GM12891 (cell line): ENCODE results near the gene KRT2.

Source experiments
- PAX5 ChIP-seq: IDR thresholded peaks from 2 replicates; pipeline ENCODE4 v1.6.1; 2011; ENCODE audit warnings: low read length, moderate library complexity, mild to moderate bottlenecking; ENCODE audit not compliant: insufficient read depth, severe bottlenecking
- POLR2A ChIP-seq: IDR thresholded peaks from 2 replicates; pipeline ENCODE4 v1.6.1; 2011; ENCODE audit warnings: low read depth, low read length, control low read depth
- POLR2AphosphoS5 ChIP-seq: IDR thresholded peaks from 2 replicates; pipeline ENCODE4 v1.6.1; 2011; ENCODE audit warnings: low read depth, low read length, control low read depth
- POU2F2 ChIP-seq: IDR thresholded peaks from 2 replicates; pipeline ENCODE4 v1.6.1; 2011; ENCODE audit warnings: low read depth, mild to moderate bottlenecking, control low read depth, low read length, moderate library complexity
- SPI1 ChIP-seq: IDR thresholded peaks from 2 replicates; pipeline ENCODE4 v1.6.1; 2011; ENCODE audit warnings: low read depth, low read length, control low read depth
- TAF1 ChIP-seq: IDR thresholded peaks from 2 replicates; pipeline ENCODE4 v1.6.1; 2011; ENCODE audit warnings: low read depth, low read length, control low read depth

DNA sequence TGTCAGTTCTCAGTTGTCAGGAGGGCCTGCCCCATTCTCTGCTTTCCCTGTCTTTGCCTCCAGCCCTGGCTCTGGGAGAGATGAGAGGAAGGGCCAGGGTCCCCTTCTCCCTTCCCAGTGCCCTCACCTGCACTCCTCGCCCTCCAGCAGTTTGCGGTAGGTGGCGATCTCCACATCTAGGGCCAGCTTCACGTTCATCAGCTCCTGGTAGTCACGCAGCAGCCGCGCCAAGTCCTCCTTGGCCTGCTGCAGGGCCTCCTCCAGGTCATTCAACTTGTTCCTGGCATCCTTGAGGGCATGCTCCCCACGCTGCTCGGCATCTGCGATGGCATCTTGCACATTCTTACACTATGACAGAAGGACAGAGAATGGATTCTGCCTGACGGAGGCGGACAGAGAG is 5.4 kb downstream of the KRT2 start:
- TF ChIP-seq POLR2AphosphoS5 (no peak), POLR2A (no peak), TAF1 (no peak), SPI1 (no peak), PAX5 (no peak), POU2F2 (no peak)
